OCI-LY7 (cell line): ENCODE measurements around the gene RBMS1. TPM values are rescaled to one million over a fixed set of nuclear protein-coding genes. Genes with fewer than 3 reads are reported as not detected.

Experiments
- BruUV-seq: library from RNA; stranded (reverse); fragments of 400-500 nt; replicated peaks from 2 replicates; lab custom pipeline; 2021; lab: Mats Ljungman, UMichigan
- CTCF ChIA-PET: fragments of 300-600 bp; sonication (Branson Sonifier 250); formaldehyde crosslinking; loops from one replicate; lab custom pipeline; 2022; ENCODE audit warnings: antibody characterized with exemption; ENCODE audit not compliant: unreplicated experiment; lab: Charles Lee
- POLR2A ChIA-PET: fragments of 300-600 bp; sonication (Branson Sonifier 250); formaldehyde crosslinking; loops from one replicate; lab custom pipeline; 2022; ENCODE audit warnings: antibody characterized with exemption; lab: Charles Lee
- DNase-seq: peaks from one replicate; pipeline ENCODE4 v3.0.0-alpha.2; 2015; ENCODE audit warnings: low spot score
- H2AFZ ChIP-seq: fragments of 200-600 bp; sonication (generic), shearing (Covaris generic); 2 replicates; pipeline ENCODE4 v1.6.1; 2014; ENCODE audit warnings: mild to moderate bottlenecking, antibody characterized with exemption, low read length, moderate library complexity
- H3K27ac ChIP-seq: fragments of 200-600 bp; sonication (generic); 2 replicates; pipeline ENCODE4 v1.5.1; 2014; ENCODE audit warnings: mixed run types, low read depth, mild to moderate bottlenecking, moderate library complexity, low read length, inconsistent platforms; ENCODE audit not compliant: poor library complexity, severe bottlenecking
- H3K36me3 ChIP-seq: fragments of 200-600 bp; sonication (generic); 2 replicates; pipeline ENCODE4 v1.6.1; 2014; ENCODE audit warnings: mild to moderate bottlenecking, antibody characterized with exemption, low read length, moderate library complexity, mixed read lengths; ENCODE audit not compliant: insufficient read depth
- H3K4me1 ChIP-seq: fragments of 200-600 bp; sonication (generic); 2 replicates; pipeline ENCODE4 v1.5.1; 2014; ENCODE audit warnings: mild to moderate bottlenecking, low read length; ENCODE audit not compliant: insufficient read depth, poor library complexity, severe bottlenecking
- H3K4me2 ChIP-seq: fragments of 200-600 bp; sonication (generic); 2 replicates; pipeline ENCODE4 v1.6.1; 2014; ENCODE audit warnings: mild to moderate bottlenecking, low read length
- H3K4me3 ChIP-seq: fragments of 200-600 bp; sonication (generic); 2 replicates; pipeline ENCODE4 v1.5.1; 2014; ENCODE audit warnings: mild to moderate bottlenecking, low read depth, low read length; ENCODE audit not compliant: poor library complexity, severe bottlenecking
- H3K79me2 ChIP-seq: fragments of 200-600 bp; sonication (generic); 2 replicates; pipeline ENCODE4 v1.6.1; 2016; ENCODE audit warnings: low read depth, mild to moderate bottlenecking, low read length, moderate library complexity, mixed read lengths; ENCODE audit not compliant: insufficient read depth
- H3K9me2 ChIP-seq: fragments of 200-600 bp; sonication (generic); 2 replicates; pipeline ENCODE4 v1.6.1; 2016; ENCODE audit warnings: mild to moderate bottlenecking, low read length, mixed read lengths; ENCODE audit not compliant: insufficient read depth
- H3K9me3 ChIP-seq: fragments of 200-600 bp; sonication (generic); 2 replicates; pipeline ENCODE4 v1.6.1; 2014; ENCODE audit warnings: mild to moderate bottlenecking, mixed run types, low read length, mixed read lengths
- H4K20me1 ChIP-seq: fragments of 200-600 bp; sonication (generic); 2 replicates; pipeline ENCODE4 v1.6.1; 2014; ENCODE audit warnings: mild to moderate bottlenecking, antibody characterized with exemption, low read length, moderate library complexity, mixed read lengths; ENCODE audit not compliant: insufficient read depth
- EZH2phosphoT487 ChIP-seq: fragments of 200-600 bp; sonication (generic); IDR thresholded peaks from 2 replicates; pipeline ENCODE4 v1.6.1; 2018; ENCODE audit warnings: low read depth, borderline replicate concordance, mild to moderate bottlenecking, mixed run types, antibody characterized with exemption, low read length, moderate library complexity, mixed read lengths
- intact Hi-C: fragments of 100-400 bp; cut with micrococcal nuclease; formaldehyde crosslinking; loops from one replicate; pipeline ENCODE4 v1.10.0; 2022; ENCODE audit not compliant: unreplicated experiment
- total RNA-seq, 2 experiments: library from RNA; depleted of rRNA in 1 of 2; stranded (reverse); fragments of >200 nt in 1 of 2; shearing (Covaris generic) in 1 of 2; gene quantifications; 2 replicates each; pipeline ENCODE4 v1.2.3, GENCODE V29; 2014 to 2022
- TF ChIP-seq, protein P1 (sequence below): fragments of 200-600 bp; sonication (generic); conservative IDR thresholded peaks from 2 replicates; pipeline ENCODE4 v1.5.1; 2014; ENCODE audit warnings: mild to moderate bottlenecking, antibody characterized with exemption, low read length, moderate library complexity, mixed read lengths

RBMS1 gene
- total RNA-seq, 2 experiments from 2014 or later = 29.5 to 35.7 TPM

DNA sequence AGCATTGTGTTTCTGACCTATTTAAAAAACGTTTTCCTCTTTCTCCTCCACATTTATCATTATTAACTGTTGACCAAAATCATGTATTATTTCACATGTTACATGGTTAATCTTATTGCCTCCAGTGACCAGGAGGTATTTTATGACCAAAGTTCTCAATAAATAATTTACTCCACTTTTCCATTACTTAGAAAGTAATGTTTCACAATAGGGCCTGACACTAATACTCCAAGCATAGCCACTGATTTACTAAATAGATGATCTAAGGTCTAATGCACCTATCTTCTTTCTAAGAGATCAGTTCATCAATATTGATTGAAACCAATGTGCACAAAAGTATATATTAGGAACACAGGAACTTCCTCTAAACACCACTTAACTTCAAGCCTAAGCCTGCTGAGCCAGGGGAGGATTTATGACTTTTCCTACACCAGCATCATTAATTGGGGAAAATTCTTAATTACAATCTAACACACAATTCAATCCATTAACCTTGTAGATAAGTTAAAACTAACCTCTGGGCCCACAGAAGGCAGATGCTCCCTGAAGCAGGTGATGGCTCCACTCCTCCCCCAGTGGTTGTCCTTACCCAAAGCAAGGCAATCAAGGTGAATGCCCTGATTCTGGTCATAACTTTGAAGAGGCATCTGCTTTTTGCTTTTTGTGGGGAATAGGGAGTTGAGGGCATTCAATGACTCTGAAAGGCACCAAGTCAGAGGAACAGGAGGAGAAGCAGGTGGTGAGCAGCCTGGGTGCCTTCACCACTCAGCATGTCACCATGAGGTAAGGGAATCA is 33.9 kb downstream of the RBMS1 start:
- no peaks in the 10 kb centered on the region for H3K9me2 ChIP-seq
- H2AFZ ChIP-seq = no peak overlapping the region
- no TSS peak for BruUV-seq
- ChIA-PET CTCF (no interaction called here), POLR2A (no interaction called here)
- intact Hi-C loops = loop anchor here (10.0 kb wide), 1 partner anchor 195 kb away; no protein-coding TSS in a partner anchor
- H3K79me2 ChIP-seq = no peaks in the 10 kb centered on the region
- TF ChIP-seq EZH2phosphoT487 = no peak
- TF ChIP-seq, protein P1, sequence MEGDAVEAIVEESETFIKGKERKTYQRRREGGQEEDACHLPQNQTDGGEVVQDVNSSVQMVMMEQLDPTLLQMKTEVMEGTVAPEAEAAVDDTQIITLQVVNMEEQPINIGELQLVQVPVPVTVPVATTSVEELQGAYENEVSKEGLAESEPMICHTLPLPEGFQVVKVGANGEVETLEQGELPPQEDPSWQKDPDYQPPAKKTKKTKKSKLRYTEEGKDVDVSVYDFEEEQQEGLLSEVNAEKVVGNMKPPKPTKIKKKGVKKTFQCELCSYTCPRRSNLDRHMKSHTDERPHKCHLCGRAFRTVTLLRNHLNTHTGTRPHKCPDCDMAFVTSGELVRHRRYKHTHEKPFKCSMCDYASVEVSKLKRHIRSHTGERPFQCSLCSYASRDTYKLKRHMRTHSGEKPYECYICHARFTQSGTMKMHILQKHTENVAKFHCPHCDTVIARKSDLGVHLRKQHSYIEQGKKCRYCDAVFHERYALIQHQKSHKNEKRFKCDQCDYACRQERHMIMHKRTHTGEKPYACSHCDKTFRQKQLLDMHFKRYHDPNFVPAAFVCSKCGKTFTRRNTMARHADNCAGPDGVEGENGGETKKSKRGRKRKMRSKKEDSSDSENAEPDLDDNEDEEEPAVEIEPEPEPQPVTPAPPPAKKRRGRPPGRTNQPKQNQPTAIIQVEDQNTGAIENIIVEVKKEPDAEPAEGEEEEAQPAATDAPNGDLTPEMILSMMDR = no peak
- H3K4me2 ChIP-seq = no peak overlapping the region
- H4K20me1 ChIP-seq = no peaks in the 10 kb centered on the region
- no peak for DNase-seq
- H3K4me1 ChIP-seq = no peaks in the 10 kb centered on the region
- H3K27ac ChIP-seq = no peak overlapping the region
- H3K9me3 ChIP-seq = no peaks in the 10 kb centered on the region
- H3K36me3 ChIP-seq = no peaks in the 10 kb centered on the region
- H3K4me3 ChIP-seq = no peak overlapping the region

DNA sequence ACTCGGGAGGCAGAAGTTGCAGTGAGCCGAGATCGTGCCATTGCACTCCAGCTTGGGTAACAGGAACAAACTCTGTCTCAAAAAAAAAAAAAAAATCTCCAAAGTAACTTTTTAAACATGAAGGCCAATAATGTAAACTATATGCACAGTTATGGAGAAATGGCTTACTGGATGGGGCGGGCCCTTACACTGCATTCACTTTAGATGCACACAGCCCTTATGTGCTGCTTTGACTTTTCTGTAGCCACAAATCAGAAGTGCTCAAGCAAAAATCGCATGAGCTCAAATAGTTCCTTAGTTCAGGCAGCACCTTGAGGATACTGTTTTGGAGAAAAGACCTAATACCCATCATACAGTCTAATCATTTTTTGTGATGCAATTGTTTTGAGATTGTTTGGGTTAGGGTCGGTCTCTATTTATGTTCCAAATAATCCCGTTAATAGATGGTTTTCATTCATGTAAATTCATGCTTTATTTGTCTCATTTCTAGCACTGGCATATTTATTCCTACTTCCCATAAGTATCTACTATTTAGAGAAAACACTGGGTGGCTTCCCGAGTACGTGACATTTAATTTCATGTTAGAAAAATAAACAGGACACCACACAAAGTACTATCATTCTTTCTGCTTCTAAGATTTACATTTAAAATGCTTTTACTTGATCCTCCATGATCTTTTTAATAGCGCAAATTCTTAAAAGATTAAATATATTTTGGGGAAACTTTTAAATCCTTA is 34.7 kb downstream of the RBMS1 start:
- BruUV-seq = no TSS peak
- H3K9me2 ChIP-seq = no peaks in the 10 kb centered on the region
- H3K36me3 ChIP-seq = no peaks in the 10 kb centered on the region
- no peak for DNase-seq
- no peaks in the 10 kb centered on the region for H3K79me2 ChIP-seq
- H2AFZ ChIP-seq = no peak overlapping the region
- ChIA-PET CTCF (no interaction called here), POLR2A (no interaction called here)
- no peaks in the 10 kb centered on the region for H3K4me1 ChIP-seq
- no peaks in the 10 kb centered on the region for H4K20me1 ChIP-seq
- H3K27ac ChIP-seq = no peak overlapping the region
- H3K4me3 ChIP-seq = no peak overlapping the region
- TF ChIP-seq, protein P1 = no peak
- TF ChIP-seq EZH2phosphoT487 = no peak
- intact Hi-C loops = loop anchor here (10.0 kb wide), 1 partner anchor 194 kb away; no protein-coding TSS in a partner anchor
- H3K4me2 ChIP-seq = no peak overlapping the region
- H3K9me3 ChIP-seq = no peaks in the 10 kb centered on the region
